Measurements from ENCODE around the gene FARSB.

Gene FARSB

GRCh38 chr2:222655787-222656525 is at the start of gene FARSB:
Gene FARSB, minus strand, starts transcription at chr2:222656092. Its CDS starts 19 bp downstream, at chr2:222656073.
- H3K4me3 ChIP-seq (ENCODE audit: low read depth, low read length), result peak within 1 kb of the TSS; percentile 98
- peak; percentile 96 for DNase-seq (ENCODE audit: low read depth)
- TF ChIP-seq POLR2A (IDR thresholded peaks at IDR 0.05; ENCODE audit: extremely low read depth, insufficient read length), result peak; percentile 83
- peak; percentile 97 for TF ChIP-seq MYC (IDR thresholded peaks at IDR 0.05; ENCODE audit: low read depth, low read length)
- TF ChIP-seq CTCF (IDR thresholded peaks at IDR 0.05; ENCODE audit: low read depth, low read length), result no peak
- TF ChIP-seq MAX (IDR thresholded peaks at IDR 0.05; ENCODE audit: low read depth, low read length), result peak; percentile 96

- H3K4me3 ChIP-seq (ENCODE audit: low read depth, low read length), result no peak overlapping the region
- TF ChIP-seq CTCF (IDR thresholded peaks at IDR 0.05; ENCODE audit: low read depth, low read length), result no peak
- TF ChIP-seq MAX (IDR thresholded peaks at IDR 0.05; ENCODE audit: low read depth, low read length), result no peak
- TF ChIP-seq POLR2A (IDR thresholded peaks at IDR 0.05; ENCODE audit: extremely low read depth, insufficient read length), result no peak
- no peak for TF ChIP-seq MYC (IDR thresholded peaks at IDR 0.05; ENCODE audit: low read depth, low read length)
- DNase-seq (ENCODE audit: low read depth), result no peak
Observed at GRCh38 chr2:222703886-222704285, 48.0 kb upstream of the FARSB start.

- no peak for DNase-seq (ENCODE audit: low read depth)
- no peak overlapping the region for H3K4me3 ChIP-seq (ENCODE audit: low read depth, low read length)
- TF ChIP-seq POLR2A (IDR thresholded peaks at IDR 0.05; ENCODE audit: extremely low read depth, insufficient read length), result no peak
- no peak for TF ChIP-seq MYC (IDR thresholded peaks at IDR 0.05; ENCODE audit: low read depth, low read length)
- TF ChIP-seq CTCF (IDR thresholded peaks at IDR 0.05; ENCODE audit: low read depth, low read length), result no peak
- TF ChIP-seq MAX (IDR thresholded peaks at IDR 0.05; ENCODE audit: low read depth, low read length), result no peak
Observed at GRCh38 chr2:222703091-222703490, 47.2 kb upstream of the FARSB start.

GRCh38 chr2:222701721-222702131 is 45.8 kb upstream of the FARSB start:
- DNase-seq (ENCODE audit: low read depth), result no peak
- no peak overlapping the region for H3K4me3 ChIP-seq (ENCODE audit: low read depth, low read length)
- TF ChIP-seq CTCF (IDR thresholded peaks at IDR 0.05; ENCODE audit: low read depth, low read length) (no peak), MYC (IDR thresholded peaks at IDR 0.05; ENCODE audit: low read depth, low read length) (no peak), POLR2A (IDR thresholded peaks at IDR 0.05; ENCODE audit: extremely low read depth, insufficient read length) (no peak), MAX (IDR thresholded peaks at IDR 0.05; ENCODE audit: low read depth, low read length) (no peak)

GRCh38 chr2:222701233-222701632 is 45.3 kb upstream of the FARSB start:
- no peak overlapping the region for H3K4me3 ChIP-seq (ENCODE audit: low read depth, low read length)
- TF ChIP-seq MAX (IDR thresholded peaks at IDR 0.05; ENCODE audit: low read depth, low read length) (no peak), POLR2A (IDR thresholded peaks at IDR 0.05; ENCODE audit: extremely low read depth, insufficient read length) (no peak)
- no peak for DNase-seq (ENCODE audit: low read depth)

GRCh38 chr2:222698276-222698675 is 42.4 kb upstream of the FARSB start:
- no peak overlapping the region for H3K4me3 ChIP-seq (ENCODE audit: low read depth, low read length)
- TF ChIP-seq MYC (IDR thresholded peaks at IDR 0.05; ENCODE audit: low read depth, low read length), result no peak
- TF ChIP-seq MAX (IDR thresholded peaks at IDR 0.05; ENCODE audit: low read depth, low read length), result no peak
- no peak for TF ChIP-seq CTCF (IDR thresholded peaks at IDR 0.05; ENCODE audit: low read depth, low read length)
- TF ChIP-seq POLR2A (IDR thresholded peaks at IDR 0.05; ENCODE audit: extremely low read depth, insufficient read length), result no peak
- DNase-seq (ENCODE audit: low read depth), result no peak
